Measurements from ENCODE around the gene GTPBP4. TPM values are rescaled to one million over a fixed set of nuclear protein-coding genes. Genes with fewer than 3 reads are reported as not detected.
A peak's percentile ranks its signal among the peaks of the same experiment; 100 is the strongest.

GTPBP4 gene
- total and polyA plus RNA-seq, 4 donors: 9.8 to 15.1 (median 12.1) TPM

DNA sequence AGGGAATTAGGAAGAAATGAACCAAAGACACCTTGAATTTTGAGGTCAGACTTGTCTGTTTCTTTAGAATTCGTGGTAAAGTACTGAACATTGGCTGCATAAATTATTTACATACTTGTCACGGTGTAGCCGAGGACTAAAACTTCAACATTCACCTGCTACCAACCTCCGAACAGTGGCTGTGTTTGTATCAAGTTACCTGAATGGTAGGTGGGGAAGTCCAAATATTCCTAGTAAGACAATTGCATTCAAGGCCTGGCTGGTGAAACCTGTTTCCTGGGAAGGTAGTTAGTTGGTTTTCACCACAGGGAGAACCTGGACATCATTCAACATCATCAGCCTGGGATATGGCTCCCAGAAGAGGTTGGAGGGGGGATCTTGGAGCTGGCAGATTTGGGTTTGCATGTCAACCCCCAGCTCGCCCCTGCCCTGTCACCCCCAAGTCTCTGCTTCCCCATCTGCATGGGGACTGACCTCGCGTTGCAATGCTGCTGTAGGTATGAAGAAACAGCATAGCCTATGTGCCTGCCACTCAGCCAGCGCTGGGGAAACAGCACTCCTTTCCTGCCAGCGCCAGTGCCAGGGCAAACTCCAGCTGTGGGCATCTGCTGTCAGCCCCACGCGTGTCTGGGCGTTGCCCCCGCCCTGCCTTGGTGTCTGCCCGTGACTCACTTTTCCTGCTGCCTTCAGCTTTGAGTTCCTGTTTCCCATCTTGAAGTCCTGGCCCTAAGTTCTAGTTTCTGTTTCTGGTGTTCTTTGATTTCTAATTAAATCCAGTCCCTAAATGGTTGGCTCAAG lies 44.0 kb upstream of the GTPBP4 start:
- Histone ChIP-seq H3K27me3 (ENCODE audit: control insufficient read depth in 4 of 4, insufficient read depth in 4 of 4, low read length in 3 of 4) (no peaks in the 10 kb centered on the region), H3K9me3 (ENCODE audit: control insufficient read depth in 4 of 4, low read length in 3 of 4) (no peaks in the 10 kb centered on the region), H3K4me1 (ENCODE audit: control insufficient read depth in 4 of 4, insufficient read depth in 4 of 4, low read length in 3 of 4) (no peaks in the 10 kb centered on the region), H3K4me3 (ENCODE audit: low read depth in 1 of 3, low read length in 3 of 3) (no peak overlapping the region), H3K27ac (ENCODE audit: low read depth in 1 of 2, low read length in 2 of 2) (no peak overlapping the region), H3K9ac (ENCODE audit: low read depth in 1 of 2, low read length in 2 of 2) (no peak overlapping the region), H3K36me3 (ENCODE audit: control insufficient read depth in 4 of 4, insufficient read depth in 3 of 4, low read depth in 1 of 4, low read length in 3 of 4) (no peaks in the 10 kb centered on the region)
- TF ChIP-seq FOXA1 (IDR thresholded peaks at IDR 0.05): no peak
- TF ChIP-seq, protein P1, sequence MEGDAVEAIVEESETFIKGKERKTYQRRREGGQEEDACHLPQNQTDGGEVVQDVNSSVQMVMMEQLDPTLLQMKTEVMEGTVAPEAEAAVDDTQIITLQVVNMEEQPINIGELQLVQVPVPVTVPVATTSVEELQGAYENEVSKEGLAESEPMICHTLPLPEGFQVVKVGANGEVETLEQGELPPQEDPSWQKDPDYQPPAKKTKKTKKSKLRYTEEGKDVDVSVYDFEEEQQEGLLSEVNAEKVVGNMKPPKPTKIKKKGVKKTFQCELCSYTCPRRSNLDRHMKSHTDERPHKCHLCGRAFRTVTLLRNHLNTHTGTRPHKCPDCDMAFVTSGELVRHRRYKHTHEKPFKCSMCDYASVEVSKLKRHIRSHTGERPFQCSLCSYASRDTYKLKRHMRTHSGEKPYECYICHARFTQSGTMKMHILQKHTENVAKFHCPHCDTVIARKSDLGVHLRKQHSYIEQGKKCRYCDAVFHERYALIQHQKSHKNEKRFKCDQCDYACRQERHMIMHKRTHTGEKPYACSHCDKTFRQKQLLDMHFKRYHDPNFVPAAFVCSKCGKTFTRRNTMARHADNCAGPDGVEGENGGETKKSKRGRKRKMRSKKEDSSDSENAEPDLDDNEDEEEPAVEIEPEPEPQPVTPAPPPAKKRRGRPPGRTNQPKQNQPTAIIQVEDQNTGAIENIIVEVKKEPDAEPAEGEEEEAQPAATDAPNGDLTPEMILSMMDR (IDR thresholded peaks at IDR 0.05; ENCODE audit: low read depth, low read length, missing input control): no peak
- TF ChIP-seq JUND (IDR thresholded peaks at IDR 0.05): peak in 1 of 2 donors; percentile 21
- no peak for DNase-seq (ENCODE audit: low spot score)
- WGBS: 75% methylated on average over 14 of the region's 14 CpGs

DNA sequence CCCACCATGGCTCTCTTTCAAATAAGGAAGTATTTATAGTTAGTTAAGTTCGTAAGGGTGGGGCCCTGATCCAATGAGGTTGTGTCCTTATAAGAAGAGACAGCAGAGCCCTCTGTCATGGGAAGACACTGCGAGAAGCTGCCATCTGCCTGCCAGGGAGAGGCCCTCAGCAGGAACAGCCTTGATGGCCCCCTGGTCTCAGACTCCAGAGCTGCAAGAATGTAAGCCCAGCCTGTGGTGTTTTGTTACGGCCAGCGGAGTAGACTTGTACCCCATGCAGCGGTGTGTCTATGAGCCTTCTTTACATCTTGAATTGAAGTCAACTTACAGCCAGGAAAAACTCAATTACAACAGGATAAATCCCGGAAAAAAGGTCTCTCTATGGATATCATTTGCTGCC lies 42.5 kb upstream of the GTPBP4 start:
- Histone ChIP-seq H3K4me1 (ENCODE audit: control insufficient read depth in 4 of 4, insufficient read depth in 4 of 4, low read length in 3 of 4) (no peaks in the 10 kb centered on the region), H3K9ac (ENCODE audit: low read depth in 1 of 2, low read length in 2 of 2) (no peak overlapping the region), H3K36me3 (ENCODE audit: control insufficient read depth in 4 of 4, insufficient read depth in 3 of 4, low read depth in 1 of 4, low read length in 3 of 4) (no peaks in the 10 kb centered on the region), H3K27ac (ENCODE audit: low read depth in 1 of 2, low read length in 2 of 2) (no peak overlapping the region), H3K4me3 (ENCODE audit: low read depth in 1 of 3, low read length in 3 of 3) (no peak overlapping the region), H3K27me3 (ENCODE audit: control insufficient read depth in 4 of 4, insufficient read depth in 4 of 4, low read length in 3 of 4) (no peaks in the 10 kb centered on the region), H3K9me3 (ENCODE audit: control insufficient read depth in 4 of 4, low read length in 3 of 4) (no peaks in the 10 kb centered on the region)
- WGBS: 92% methylated on average over 6 of the region's 6 CpGs
- TF ChIP-seq FOXA2 (IDR thresholded peaks at IDR 0.05) (no peak), NR2F2 (IDR thresholded peaks at IDR 0.05) (no peak), JUND (IDR thresholded peaks at IDR 0.05) (no peak), TAF1 (conservative IDR thresholded peaks at IDR 0.05) (no peak), EGR1 (IDR thresholded peaks at IDR 0.05; ENCODE audit: low read depth in 2 of 2) (no peak)
- TF ChIP-seq, protein P2, sequence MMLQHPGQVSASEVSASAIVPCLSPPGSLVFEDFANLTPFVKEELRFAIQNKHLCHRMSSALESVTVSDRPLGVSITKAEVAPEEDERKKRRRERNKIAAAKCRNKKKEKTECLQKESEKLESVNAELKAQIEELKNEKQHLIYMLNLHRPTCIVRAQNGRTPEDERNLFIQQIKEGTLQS (IDR thresholded peaks at IDR 0.05): no peak
- DNase-seq (ENCODE audit: low spot score): no peak

DNA sequence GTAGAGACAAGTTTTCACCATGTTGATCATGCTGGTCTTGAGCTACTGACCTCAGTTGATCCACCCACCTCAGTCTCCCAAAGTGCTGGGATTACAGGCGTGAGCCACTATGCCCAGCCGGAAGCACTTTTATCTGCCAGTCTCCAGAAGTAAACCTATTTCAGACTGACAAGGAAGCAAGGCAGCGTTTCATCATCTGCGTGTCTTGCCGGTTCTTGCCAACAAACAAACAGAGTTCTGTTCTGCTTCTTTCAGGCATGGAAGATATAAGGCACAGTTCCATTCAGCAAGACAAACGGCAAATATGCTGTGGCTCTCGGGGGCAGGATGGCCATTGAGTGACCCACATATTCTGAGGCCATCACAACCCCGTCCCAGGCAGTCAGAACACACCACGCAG lies 41.2 kb upstream of the GTPBP4 start:
- no peak for DNase-seq (ENCODE audit: low spot score)
- 87% methylated on average over 9 of the region's 9 CpGs for WGBS
- no peaks in the 10 kb centered on the region for H3K9me3 ChIP-seq (ENCODE audit: control insufficient read depth in 4 of 4, low read length in 3 of 4)
- no peaks in the 10 kb centered on the region for H3K27me3 ChIP-seq (ENCODE audit: control insufficient read depth in 4 of 4, insufficient read depth in 4 of 4, low read length in 3 of 4)
- H3K36me3 ChIP-seq (ENCODE audit: control insufficient read depth in 4 of 4, insufficient read depth in 3 of 4, low read depth in 1 of 4, low read length in 3 of 4): no peaks in the 10 kb centered on the region
- no peaks in the 10 kb centered on the region for H3K4me1 ChIP-seq (ENCODE audit: control insufficient read depth in 4 of 4, insufficient read depth in 4 of 4, low read length in 3 of 4)
- no peak overlapping the region for H3K27ac ChIP-seq (ENCODE audit: low read depth in 1 of 2, low read length in 2 of 2)
- no peak overlapping the region for H3K4me3 ChIP-seq (ENCODE audit: low read depth in 1 of 3, low read length in 3 of 3)
- H3K9ac ChIP-seq (ENCODE audit: low read depth in 1 of 2, low read length in 2 of 2): no peak overlapping the region
- TF ChIP-seq TAF1 (conservative IDR thresholded peaks at IDR 0.05): no peak
- TF ChIP-seq, protein P2 (IDR thresholded peaks at IDR 0.05): no peak
- no peak for TF ChIP-seq GABPA (IDR thresholded peaks at IDR 0.05 in 1 of 2, conservative IDR thresholded peaks at IDR 0.05 in 1 of 2)
- TF ChIP-seq NR2F2 (IDR thresholded peaks at IDR 0.05): no peak
- no peak for TF ChIP-seq SP1 (IDR thresholded peaks at IDR 0.05)
- no peak for TF ChIP-seq RXRA (IDR thresholded peaks at IDR 0.05)
- no peak for TF ChIP-seq RAD21 (IDR thresholded peaks at IDR 0.05)
- TF ChIP-seq JUND (IDR thresholded peaks at IDR 0.05): no peak
- TF ChIP-seq, protein P1 (IDR thresholded peaks at IDR 0.05; ENCODE audit: low read depth, low read length, missing input control): no peak
- TF ChIP-seq, protein P3, sequence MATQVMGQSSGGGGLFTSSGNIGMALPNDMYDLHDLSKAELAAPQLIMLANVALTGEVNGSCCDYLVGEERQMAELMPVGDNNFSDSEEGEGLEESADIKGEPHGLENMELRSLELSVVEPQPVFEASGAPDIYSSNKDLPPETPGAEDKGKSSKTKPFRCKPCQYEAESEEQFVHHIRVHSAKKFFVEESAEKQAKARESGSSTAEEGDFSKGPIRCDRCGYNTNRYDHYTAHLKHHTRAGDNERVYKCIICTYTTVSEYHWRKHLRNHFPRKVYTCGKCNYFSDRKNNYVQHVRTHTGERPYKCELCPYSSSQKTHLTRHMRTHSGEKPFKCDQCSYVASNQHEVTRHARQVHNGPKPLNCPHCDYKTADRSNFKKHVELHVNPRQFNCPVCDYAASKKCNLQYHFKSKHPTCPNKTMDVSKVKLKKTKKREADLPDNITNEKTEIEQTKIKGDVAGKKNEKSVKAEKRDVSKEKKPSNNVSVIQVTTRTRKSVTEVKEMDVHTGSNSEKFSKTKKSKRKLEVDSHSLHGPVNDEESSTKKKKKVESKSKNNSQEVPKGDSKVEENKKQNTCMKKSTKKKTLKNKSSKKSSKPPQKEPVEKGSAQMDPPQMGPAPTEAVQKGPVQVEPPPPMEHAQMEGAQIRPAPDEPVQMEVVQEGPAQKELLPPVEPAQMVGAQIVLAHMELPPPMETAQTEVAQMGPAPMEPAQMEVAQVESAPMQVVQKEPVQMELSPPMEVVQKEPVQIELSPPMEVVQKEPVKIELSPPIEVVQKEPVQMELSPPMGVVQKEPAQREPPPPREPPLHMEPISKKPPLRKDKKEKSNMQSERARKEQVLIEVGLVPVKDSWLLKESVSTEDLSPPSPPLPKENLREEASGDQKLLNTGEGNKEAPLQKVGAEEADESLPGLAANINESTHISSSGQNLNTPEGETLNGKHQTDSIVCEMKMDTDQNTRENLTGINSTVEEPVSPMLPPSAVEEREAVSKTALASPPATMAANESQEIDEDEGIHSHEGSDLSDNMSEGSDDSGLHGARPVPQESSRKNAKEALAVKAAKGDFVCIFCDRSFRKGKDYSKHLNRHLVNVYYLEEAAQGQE (IDR thresholded peaks at IDR 0.05): no peak
- no peak for TF ChIP-seq HNF4G (IDR thresholded peaks at IDR 0.05)
- TF ChIP-seq, protein P4, sequence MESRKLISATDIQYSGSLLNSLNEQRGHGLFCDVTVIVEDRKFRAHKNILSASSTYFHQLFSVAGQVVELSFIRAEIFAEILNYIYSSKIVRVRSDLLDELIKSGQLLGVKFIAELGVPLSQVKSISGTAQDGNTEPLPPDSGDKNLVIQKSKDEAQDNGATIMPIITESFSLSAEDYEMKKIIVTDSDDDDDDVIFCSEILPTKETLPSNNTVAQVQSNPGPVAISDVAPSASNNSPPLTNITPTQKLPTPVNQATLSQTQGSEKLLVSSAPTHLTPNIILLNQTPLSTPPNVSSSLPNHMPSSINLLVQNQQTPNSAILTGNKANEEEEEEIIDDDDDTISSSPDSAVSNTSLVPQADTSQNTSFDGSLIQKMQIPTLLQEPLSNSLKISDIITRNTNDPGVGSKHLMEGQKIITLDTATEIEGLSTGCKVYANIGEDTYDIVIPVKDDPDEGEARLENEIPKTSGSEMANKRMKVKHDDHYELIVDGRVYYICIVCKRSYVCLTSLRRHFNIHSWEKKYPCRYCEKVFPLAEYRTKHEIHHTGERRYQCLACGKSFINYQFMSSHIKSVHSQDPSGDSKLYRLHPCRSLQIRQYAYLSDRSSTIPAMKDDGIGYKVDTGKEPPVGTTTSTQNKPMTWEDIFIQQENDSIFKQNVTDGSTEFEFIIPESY (IDR thresholded peaks at IDR 0.05): no peak
